ENCODE measurements around the gene SLC12A3.
"Not testable (repeated sequence)": the region's sequence is repeated elsewhere in the genome, so short reads cannot be mapped to it uniquely, and the experiment has no call there.

SLC12A3 gene

GRCh38 chr16:56933828-56934598 is 69.0 kb downstream of the SLC12A3 start:
- TF ChIP-seq, protein P1, sequence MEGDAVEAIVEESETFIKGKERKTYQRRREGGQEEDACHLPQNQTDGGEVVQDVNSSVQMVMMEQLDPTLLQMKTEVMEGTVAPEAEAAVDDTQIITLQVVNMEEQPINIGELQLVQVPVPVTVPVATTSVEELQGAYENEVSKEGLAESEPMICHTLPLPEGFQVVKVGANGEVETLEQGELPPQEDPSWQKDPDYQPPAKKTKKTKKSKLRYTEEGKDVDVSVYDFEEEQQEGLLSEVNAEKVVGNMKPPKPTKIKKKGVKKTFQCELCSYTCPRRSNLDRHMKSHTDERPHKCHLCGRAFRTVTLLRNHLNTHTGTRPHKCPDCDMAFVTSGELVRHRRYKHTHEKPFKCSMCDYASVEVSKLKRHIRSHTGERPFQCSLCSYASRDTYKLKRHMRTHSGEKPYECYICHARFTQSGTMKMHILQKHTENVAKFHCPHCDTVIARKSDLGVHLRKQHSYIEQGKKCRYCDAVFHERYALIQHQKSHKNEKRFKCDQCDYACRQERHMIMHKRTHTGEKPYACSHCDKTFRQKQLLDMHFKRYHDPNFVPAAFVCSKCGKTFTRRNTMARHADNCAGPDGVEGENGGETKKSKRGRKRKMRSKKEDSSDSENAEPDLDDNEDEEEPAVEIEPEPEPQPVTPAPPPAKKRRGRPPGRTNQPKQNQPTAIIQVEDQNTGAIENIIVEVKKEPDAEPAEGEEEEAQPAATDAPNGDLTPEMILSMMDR (IDR thresholded peaks at IDR 0.05; ENCODE audit: low read depth, low read length) = no peak
- no peak for DNase-seq (ENCODE audit: extremely low read depth, low read depth)

DNA sequence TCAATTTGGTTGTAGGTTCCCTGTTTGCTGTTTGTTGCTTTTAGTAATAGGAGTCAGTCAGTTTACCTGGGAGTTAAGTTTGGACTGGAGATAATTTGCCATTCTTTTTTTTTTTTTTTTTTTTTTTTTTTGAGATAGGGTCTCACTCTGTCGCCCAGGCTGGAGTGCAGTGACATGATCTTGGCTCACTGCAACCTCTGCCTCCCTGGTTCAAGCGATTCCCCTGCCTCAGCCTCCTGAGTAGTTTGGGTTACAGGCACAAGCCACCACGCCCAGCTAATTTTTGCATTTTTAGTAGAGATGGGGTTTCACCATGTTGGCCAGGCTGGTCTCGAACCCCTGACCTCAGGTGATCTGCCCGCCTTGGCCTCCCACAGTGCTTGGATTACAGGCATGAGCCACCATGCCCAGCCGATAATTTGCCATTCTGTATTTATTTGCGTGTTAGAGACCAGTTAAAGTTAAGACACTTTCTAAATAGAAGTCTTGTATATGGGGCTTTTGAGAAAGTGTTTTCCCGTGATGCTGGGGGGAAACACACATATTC is 69.7 kb downstream of the SLC12A3 start:
- not testable (repeated sequence) for DNase-seq (ENCODE audit: extremely low read depth, low read depth)

DNA sequence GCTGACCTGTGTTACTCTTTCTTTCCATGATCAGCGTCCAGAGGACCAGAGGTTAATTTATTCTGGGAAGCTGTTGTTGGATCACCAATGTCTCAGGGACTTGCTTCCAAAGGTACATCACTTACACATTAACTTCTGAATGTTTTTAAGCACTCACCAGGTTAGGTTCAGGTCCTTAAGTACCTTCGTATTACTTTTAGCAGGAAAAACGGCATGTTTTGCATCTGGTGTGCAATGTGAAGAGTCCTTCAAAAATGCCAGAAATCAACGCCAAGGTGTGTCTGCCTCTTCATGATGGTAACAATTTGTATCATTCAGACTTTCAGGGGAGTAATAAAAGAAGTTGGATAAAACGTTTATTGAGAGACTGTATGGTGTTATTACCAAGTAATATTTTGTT is 70.2 kb downstream of the SLC12A3 start:
- TF ChIP-seq, protein P1 (IDR thresholded peaks at IDR 0.05; ENCODE audit: low read depth, low read length) = no peak
- DNase-seq (ENCODE audit: extremely low read depth, low read depth) = no peak

GRCh38 chr16:56936491-56936890 is 71.5 kb downstream of the SLC12A3 start:
- TF ChIP-seq, protein P1 (IDR thresholded peaks at IDR 0.05; ENCODE audit: low read depth, low read length) = no peak
- DNase-seq (ENCODE audit: extremely low read depth, low read depth) = no peak

DNA sequence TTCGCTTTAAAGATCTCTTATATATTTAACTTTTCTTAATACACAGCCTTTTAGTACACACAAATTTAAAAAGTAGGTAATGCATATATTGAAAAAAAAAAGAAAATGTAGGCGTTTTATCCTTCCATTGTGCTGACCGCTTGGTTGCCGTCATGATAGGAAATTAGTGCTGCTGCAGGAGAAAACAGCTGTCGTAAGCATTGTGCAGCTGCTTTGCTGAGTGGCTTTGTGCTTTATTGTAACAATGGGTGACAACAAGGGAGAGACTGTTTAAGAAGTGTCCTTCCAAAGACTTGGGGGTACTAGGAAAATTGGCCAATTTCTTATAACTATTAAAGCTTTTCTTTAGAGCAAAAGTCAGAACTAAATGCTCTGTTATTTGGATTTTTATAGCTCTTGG is 71.9 kb downstream of the SLC12A3 start:
- TF ChIP-seq, protein P1 (IDR thresholded peaks at IDR 0.05; ENCODE audit: low read depth, low read length) = no peak
- DNase-seq (ENCODE audit: extremely low read depth, low read depth) = no peak

DNA sequence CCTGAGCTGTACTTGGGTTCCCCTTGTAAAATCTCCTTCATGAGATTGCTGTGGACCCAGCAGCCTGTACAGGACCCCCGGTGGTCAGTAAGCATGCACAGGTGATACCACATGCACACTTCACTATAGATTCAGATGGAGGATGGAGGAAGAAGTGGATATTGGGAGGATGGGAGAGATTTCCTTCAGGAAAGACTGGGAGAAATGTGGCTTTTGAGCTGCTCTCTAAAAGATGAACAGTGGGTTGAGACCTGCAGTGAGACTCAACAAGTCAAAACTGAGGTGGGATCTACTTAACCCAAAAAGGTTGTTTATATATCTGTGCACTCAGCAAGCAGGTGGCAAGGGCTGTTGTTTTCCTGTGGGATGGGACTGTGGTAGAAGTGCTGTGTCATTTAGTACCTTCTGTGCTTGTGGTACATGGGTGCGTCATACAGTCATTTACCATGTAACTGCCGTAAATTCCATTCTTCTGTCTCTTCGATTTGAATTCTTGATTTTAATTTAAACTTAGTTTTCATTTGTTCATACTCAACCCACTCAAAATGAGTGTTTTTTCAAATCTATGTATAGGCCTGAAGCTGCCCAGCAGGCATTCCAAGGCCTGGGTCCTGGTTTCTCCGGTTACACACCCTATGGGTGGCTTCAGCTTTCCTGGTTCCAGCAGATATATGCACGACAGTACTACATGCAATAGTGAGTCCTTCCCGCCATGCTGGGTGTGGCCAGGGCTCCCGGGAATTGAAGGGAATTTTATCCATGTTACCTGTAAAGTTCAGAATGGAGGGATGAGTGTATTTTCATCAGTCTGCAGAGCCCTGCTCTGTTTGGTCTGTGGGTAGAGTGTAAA is 73.9 kb downstream of the SLC12A3 start:
- DNase-seq (ENCODE audit: extremely low read depth, low read depth) = no peak
- TF ChIP-seq, protein P1 (IDR thresholded peaks at IDR 0.05; ENCODE audit: low read depth, low read length) = no peak

DNA sequence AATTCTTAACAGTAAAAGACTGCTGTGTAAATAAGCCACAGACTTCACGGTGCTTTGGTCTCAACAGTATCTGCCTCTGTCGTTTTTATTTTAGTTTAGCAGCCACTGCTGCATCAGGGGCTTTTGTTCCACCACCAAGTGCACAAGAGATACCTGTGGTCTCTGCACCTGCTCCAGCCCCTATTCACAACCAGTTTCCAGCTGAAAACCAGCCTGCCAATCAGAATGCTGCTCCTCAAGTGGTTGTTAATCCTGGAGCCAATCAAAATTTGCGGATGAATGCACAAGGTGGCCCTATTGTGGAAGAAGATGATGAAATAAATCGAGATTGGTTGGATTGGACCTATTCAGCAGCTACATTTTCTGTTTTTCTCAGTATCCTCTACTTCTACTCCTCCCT is 74.8 kb downstream of the SLC12A3 start:
- TF ChIP-seq, protein P1 (IDR thresholded peaks at IDR 0.05; ENCODE audit: low read depth, low read length) = no peak
- DNase-seq (ENCODE audit: extremely low read depth, low read depth) = no peak
